Measurements from ENCODE around the gene ACTR5. TPM values are rescaled to one million over a fixed set of nuclear protein-coding genes. Genes with fewer than 3 reads are reported as not detected.
A peak's percentile ranks its signal among the peaks of the same experiment; 100 is the strongest.

Gene ACTR5
- total RNA-seq, 2 donors from 2014 or later = 7.9 to 11.2 TPM

GRCh38 chr20:38728911-38729642, 19.2 kb upstream of the ACTR5 start:
- no peaks in the 10 kb centered on the region for H3K9me3 ChIP-seq (ENCODE audit: control insufficient read depth, low read length)
- Mint-ChIP-seq H3K4me1 (peaks cover 37% of the 10 kb centered on the region), H3K27ac (no peak overlapping the region), H3K9me3 (peaks cover 2% of the 10 kb centered on the region), H3K36me3 (ENCODE audit: low read depth) (no peaks in the 10 kb centered on the region), H3K27me3 (ENCODE audit: insufficient read depth) (peaks cover 99% of the 10 kb centered on the region), H3K4me3 (peak overlapping the region; percentile 38)
- H3K36me3 ChIP-seq (ENCODE audit: control insufficient read depth, insufficient read depth, low read length) = no peaks in the 10 kb centered on the region
- no peak for TF ChIP-seq CTCF (conservative IDR thresholded peaks at IDR 0.05)
- DNase-seq = peak; percentile 88
- no peak overlapping the region for H3K9ac ChIP-seq (ENCODE audit: extremely low read depth, low read length, poor library complexity, severe bottlenecking)
- peaks cover 100% of the 10 kb centered on the region for H3K27me3 ChIP-seq (ENCODE audit: control insufficient read depth, insufficient read depth, low read length, poor library complexity, severe bottlenecking)
- H3K27ac ChIP-seq (ENCODE audit: low read depth, low read length) = no peak overlapping the region
- WGBS, 2 experiments (ENCODE audit: insufficient coverage in 1 of 2, insufficient read length in 1 of 2) = 1 to 3% methylated on average over 23 to 39 of the region's 41 CpGs
- no peak overlapping the region for H3K4me3 ChIP-seq (ENCODE audit: low read length)
- peaks cover 15% of the 10 kb centered on the region for H3K4me1 ChIP-seq (ENCODE audit: control insufficient read depth, insufficient read depth, low read length)

- Mint-ChIP-seq H3K9me3 (peaks cover 2% of the 10 kb centered on the region), H3K27me3 (ENCODE audit: insufficient read depth) (peaks cover 98% of the 10 kb centered on the region), H3K4me3 (no peak overlapping the region), H3K4me1 (peaks cover 37% of the 10 kb centered on the region), H3K36me3 (ENCODE audit: low read depth) (no peaks in the 10 kb centered on the region), H3K27ac (no peak overlapping the region)
- no peak for TF ChIP-seq CTCF (conservative IDR thresholded peaks at IDR 0.05)
- H3K9me3 ChIP-seq (ENCODE audit: control insufficient read depth, low read length) = no peaks in the 10 kb centered on the region
- no peak overlapping the region for H3K9ac ChIP-seq (ENCODE audit: extremely low read depth, low read length, poor library complexity, severe bottlenecking)
- peaks cover 99% of the 10 kb centered on the region for H3K27me3 ChIP-seq (ENCODE audit: control insufficient read depth, insufficient read depth, low read length, poor library complexity, severe bottlenecking)
- DNase-seq = no peak
- H3K36me3 ChIP-seq (ENCODE audit: control insufficient read depth, insufficient read depth, low read length) = no peaks in the 10 kb centered on the region
- H3K27ac ChIP-seq (ENCODE audit: low read depth, low read length) = no peak overlapping the region
- H3K4me1 ChIP-seq (ENCODE audit: control insufficient read depth, insufficient read depth, low read length) = peaks cover 11% of the 10 kb centered on the region
- H3K4me3 ChIP-seq (ENCODE audit: low read length) = no peak overlapping the region
- WGBS, 2 experiments (ENCODE audit: insufficient coverage in 1 of 2, insufficient read length in 1 of 2) = 16 to 33% methylated on average over 4 to 7 of the region's 7 CpGs
Observed at GRCh38 chr20:38729767-38730166, 18.5 kb upstream of the ACTR5 start.

- peaks cover 98% of the 10 kb centered on the region for H3K27me3 Mint-ChIP-seq (ENCODE audit: insufficient read depth)
- 5 to 8% methylated on average over 22 to 41 of the region's 41 CpGs for WGBS, 2 experiments (ENCODE audit: insufficient coverage in 1 of 2, insufficient read length in 1 of 2)
- H3K4me3 Mint-ChIP-seq = peak overlapping the region; percentile 43
- H3K36me3 ChIP-seq (ENCODE audit: control insufficient read depth, insufficient read depth, low read length) = no peaks in the 10 kb centered on the region
- H3K9me3 Mint-ChIP-seq = peaks cover 5% of the 10 kb centered on the region
- no peak overlapping the region for H3K27ac Mint-ChIP-seq
- no peaks in the 10 kb centered on the region for H3K9me3 ChIP-seq (ENCODE audit: control insufficient read depth, low read length)
- TF ChIP-seq CTCF (conservative IDR thresholded peaks at IDR 0.05) = no peak
- DNase-seq = peak; percentile 56
- no peak overlapping the region for H3K27ac ChIP-seq (ENCODE audit: low read depth, low read length)
- H3K4me1 Mint-ChIP-seq = peaks cover 35% of the 10 kb centered on the region
- H3K36me3 Mint-ChIP-seq (ENCODE audit: low read depth) = no peaks in the 10 kb centered on the region
- H3K9ac ChIP-seq (ENCODE audit: extremely low read depth, low read length, poor library complexity, severe bottlenecking) = no peak overlapping the region
- H3K27me3 ChIP-seq (ENCODE audit: control insufficient read depth, insufficient read depth, low read length, poor library complexity, severe bottlenecking) = peaks cover 93% of the 10 kb centered on the region
- H3K4me3 ChIP-seq (ENCODE audit: low read length) = peak overlapping the region; percentile 81
- H3K4me1 ChIP-seq (ENCODE audit: control insufficient read depth, insufficient read depth, low read length) = peaks cover 7% of the 10 kb centered on the region
Observed at GRCh38 chr20:38730167-38730988, 17.9 kb upstream of the ACTR5 start.
